Fibroblast of lung (primary cell): Measurements from ENCODE around the gene ADAM11. TPM values are rescaled to one million over a fixed set of nuclear protein-coding genes. Genes with fewer than 3 reads are reported as not detected.

Experiments used
- DNase-seq, 2 donors: peaks; one replicate each; pipeline versions ENCODE4 v3.0.0 to v3.0.0-alpha.2; 2010; ENCODE audit warnings: low read depth in 2 of 2
- H2AFZ ChIP-seq: 2 replicates; pipeline ENCODE4 v1.5.1; 2012; ENCODE audit warnings: low read length, control low read depth, inconsistent platforms
- H3K27ac ChIP-seq: 2 replicates; pipeline ENCODE4 v1.5.1; 2011; ENCODE audit warnings: low read length, control low read depth; ENCODE audit not compliant: insufficient read depth
- H3K27me3 ChIP-seq: 2 replicates; pipeline ENCODE4 v1.5.1; 2011; ENCODE audit warnings: mild to moderate bottlenecking, low read length; ENCODE audit not compliant: control insufficient read depth, insufficient read depth
- H3K36me3 ChIP-seq: 2 replicates; pipeline ENCODE4 v1.5.1; 2011; ENCODE audit warnings: low read length; ENCODE audit not compliant: control insufficient read depth, insufficient read depth
- H3K4me1 ChIP-seq: 2 replicates; pipeline ENCODE4 v1.5.1; 2011; ENCODE audit warnings: low read length; ENCODE audit not compliant: control insufficient read depth, insufficient read depth; ENCODE audit errors: extremely low read depth
- H3K4me2 ChIP-seq: 2 replicates; pipeline ENCODE4 v1.5.1; 2011; ENCODE audit warnings: low read length, control low read depth; ENCODE audit not compliant: insufficient read depth; ENCODE audit errors: extremely low read depth
- H3K4me3 ChIP-seq, 4 experiments: fragments of 200-600 bp in 1 of 4; sonication (generic) in 1 of 4; replicated peaks in 1 of 4; 2 replicates each; pipeline ENCODE4 v1.5.1; 2011 to 2016; ENCODE audit warnings: low read length in 4 of 4, low read depth in 3 of 4, mild to moderate bottlenecking in 3 of 4, control low read depth in 2 of 4, inconsistent platforms in 1 of 4, mixed read lengths in 1 of 4; ENCODE audit not compliant: insufficient read depth in 1 of 4; ENCODE audit errors: control extremely low read depth in 1 of 4
- H3K79me2 ChIP-seq: 2 replicates; pipeline ENCODE4 v1.5.1; 2012; ENCODE audit warnings: mild to moderate bottlenecking, low read length, inconsistent platforms; ENCODE audit not compliant: control insufficient read depth, insufficient read depth
- H3K9ac ChIP-seq: 2 replicates; pipeline ENCODE4 v1.5.1; 2011; ENCODE audit warnings: mild to moderate bottlenecking, low read length, control low read depth; ENCODE audit not compliant: insufficient read depth
- H3K9me3 ChIP-seq: 2 replicates; pipeline ENCODE4 v1.5.1; 2012; ENCODE audit warnings: low read depth, low read length; ENCODE audit not compliant: control insufficient read depth, insufficient read depth
- H4K20me1 ChIP-seq: 2 replicates; pipeline ENCODE4 v1.5.1; 2011; ENCODE audit warnings: low read length; ENCODE audit not compliant: control insufficient read depth, insufficient read depth; ENCODE audit errors: extremely low read depth
- CTCF ChIP-seq, 2 donors: IDR thresholded peaks in 1 of 2; conservative IDR thresholded peaks in 1 of 2; 1 replicate in 1 of 2; 2 replicates in 1 of 2; pipeline ENCODE4 v1.5.1; 2011 to 2012; ENCODE audit warnings: low read length in 2 of 2, control low read depth in 1 of 2, inconsistent platforms in 1 of 2, low read depth in 1 of 2, mild to moderate bottlenecking in 1 of 2
- EZH2 ChIP-seq: IDR thresholded peaks from 2 replicates; pipeline ENCODE4 v1.5.1; 2012; ENCODE audit warnings: low read length, control low read depth, mild to moderate bottlenecking; ENCODE audit errors: missing control alignments
- polyA plus RNA-seq, 2 donors: library from polyadenylated mRNA; depleted of rRNA in 1 of 2; stranded (reverse) in 1 of 2; unstranded in 1 of 2; fragments of >200 nt; gene quantifications; 2 replicates each; pipeline ENCODE4 v1.2.1, GENCODE V29; 2011 to 2012; ENCODE audit warnings: missing spikeins in 1 of 2
- total RNA-seq: library from RNA; depleted of rRNA; stranded (reverse); fragments of >200 nt; gene quantifications from 2 replicates; pipeline ENCODE4 v1.2.1, GENCODE V29; 2014

ADAM11 gene
- total and polyA plus RNA-seq, 2 donors (not counting 1 experiment from before 2014, with no cell fraction given): 0.52 to 0.66 TPM

- Histone ChIP-seq H3K4me1 (no peaks in the 10 kb centered on the region), H3K27ac (no peak overlapping the region), H3K36me3 (peaks cover 3% of the 10 kb centered on the region), H3K79me2 (no peaks in the 10 kb centered on the region), H3K4me3 (no peak overlapping the region), H3K9ac (no peak overlapping the region), H3K4me2 (no peak overlapping the region), H2AFZ (no peak overlapping the region), H3K9me3 (no peaks in the 10 kb centered on the region), H3K27me3 (no peaks in the 10 kb centered on the region), H4K20me1 (no peaks in the 10 kb centered on the region)
- no peak for DNase-seq
- no peak for TF ChIP-seq EZH2
- peak in 1 of 2 donors; percentile 35 for TF ChIP-seq CTCF (conservative IDR thresholded peaks at IDR 0.05 in 1 of 2, IDR thresholded peaks at IDR 0.05 in 1 of 2; ENCODE audit: low read depth in 1 of 2, low read length in 2 of 2)
Measured at GRCh38 chr17:44733753-44734152, 25.0 kb upstream of the ADAM11 start.

GRCh38 chr17:44734272-44734671 is 24.5 kb upstream of the ADAM11 start:
- Histone ChIP-seq H2AFZ (no peak overlapping the region), H4K20me1 (no peaks in the 10 kb centered on the region), H3K9me3 (no peaks in the 10 kb centered on the region), H3K36me3 (peaks cover 3% of the 10 kb centered on the region), H3K27ac (no peak overlapping the region), H3K27me3 (no peaks in the 10 kb centered on the region), H3K4me1 (no peaks in the 10 kb centered on the region), H3K4me2 (no peak overlapping the region), H3K4me3 (no peak overlapping the region), H3K79me2 (no peaks in the 10 kb centered on the region), H3K9ac (no peak overlapping the region)
- no peak for DNase-seq
- no peak for TF ChIP-seq EZH2
- TF ChIP-seq CTCF (conservative IDR thresholded peaks at IDR 0.05 in 1 of 2, IDR thresholded peaks at IDR 0.05 in 1 of 2; ENCODE audit: low read depth in 1 of 2, low read length in 2 of 2): no peak

- Histone ChIP-seq H2AFZ (no peak overlapping the region), H3K4me1 (no peaks in the 10 kb centered on the region), H3K27ac (no peak overlapping the region), H3K9ac (no peak overlapping the region), H3K79me2 (no peaks in the 10 kb centered on the region), H3K9me3 (no peaks in the 10 kb centered on the region), H3K27me3 (no peaks in the 10 kb centered on the region), H3K36me3 (no peaks in the 10 kb centered on the region), H3K4me3 (no peak overlapping the region), H4K20me1 (no peaks in the 10 kb centered on the region), H3K4me2 (no peak overlapping the region)
- no peak for TF ChIP-seq EZH2
- TF ChIP-seq CTCF (conservative IDR thresholded peaks at IDR 0.05 in 1 of 2, IDR thresholded peaks at IDR 0.05 in 1 of 2; ENCODE audit: low read depth in 1 of 2, low read length in 2 of 2): no peak
- no peak for DNase-seq
Measured at GRCh38 chr17:44736551-44737240, 22.1 kb upstream of the ADAM11 start.
